DND-41 (cell line): ENCODE data around the gene MARK2.

ENCODE experiments used
- EZH2 ChIP-seq: IDR thresholded peaks from 3 replicates; pipeline ENCODE4 v1.6.1; 2012; ENCODE audit warnings: borderline replicate concordance, low read depth, mild to moderate bottlenecking, moderate library complexity, low read length, inconsistent platforms; ENCODE audit not compliant: severe bottlenecking
- TF ChIP-seq, protein P1 (sequence below): IDR thresholded peaks from 2 replicates; pipeline ENCODE4 v1.5.1; 2012; ENCODE audit warnings: borderline replicate concordance, low read length, moderate library complexity, mild to moderate bottlenecking; ENCODE audit not compliant: poor library complexity, severe bottlenecking; ENCODE audit errors: extremely low read depth

DNA sequence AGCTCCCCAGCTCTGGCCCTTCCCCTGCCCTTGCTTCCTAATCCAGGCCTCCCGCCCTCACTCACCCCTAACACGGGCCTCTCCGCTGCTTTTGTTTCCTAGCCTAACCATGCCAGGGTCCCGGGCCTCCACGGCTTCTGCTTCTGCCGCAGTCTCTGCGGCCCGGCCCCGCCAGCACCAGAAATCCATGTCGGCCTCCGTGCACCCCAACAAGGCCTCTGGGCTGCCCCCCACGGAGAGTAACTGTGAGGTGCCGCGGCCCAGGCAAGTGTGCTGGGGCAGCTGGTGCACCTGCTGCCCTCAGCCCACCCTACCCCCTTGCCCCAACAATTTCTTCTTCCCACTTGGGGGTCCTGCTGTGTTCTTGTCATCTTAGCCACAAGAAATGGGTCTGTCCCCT, 65.0 kb downstream of the MARK2 start:
- TF ChIP-seq EZH2, result no peak
- TF ChIP-seq, protein P1, sequence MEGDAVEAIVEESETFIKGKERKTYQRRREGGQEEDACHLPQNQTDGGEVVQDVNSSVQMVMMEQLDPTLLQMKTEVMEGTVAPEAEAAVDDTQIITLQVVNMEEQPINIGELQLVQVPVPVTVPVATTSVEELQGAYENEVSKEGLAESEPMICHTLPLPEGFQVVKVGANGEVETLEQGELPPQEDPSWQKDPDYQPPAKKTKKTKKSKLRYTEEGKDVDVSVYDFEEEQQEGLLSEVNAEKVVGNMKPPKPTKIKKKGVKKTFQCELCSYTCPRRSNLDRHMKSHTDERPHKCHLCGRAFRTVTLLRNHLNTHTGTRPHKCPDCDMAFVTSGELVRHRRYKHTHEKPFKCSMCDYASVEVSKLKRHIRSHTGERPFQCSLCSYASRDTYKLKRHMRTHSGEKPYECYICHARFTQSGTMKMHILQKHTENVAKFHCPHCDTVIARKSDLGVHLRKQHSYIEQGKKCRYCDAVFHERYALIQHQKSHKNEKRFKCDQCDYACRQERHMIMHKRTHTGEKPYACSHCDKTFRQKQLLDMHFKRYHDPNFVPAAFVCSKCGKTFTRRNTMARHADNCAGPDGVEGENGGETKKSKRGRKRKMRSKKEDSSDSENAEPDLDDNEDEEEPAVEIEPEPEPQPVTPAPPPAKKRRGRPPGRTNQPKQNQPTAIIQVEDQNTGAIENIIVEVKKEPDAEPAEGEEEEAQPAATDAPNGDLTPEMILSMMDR, result no peak
